Measurements from ENCODE around the gene CD79B. TPM values are rescaled to one million over a fixed set of nuclear protein-coding genes. Genes with fewer than 3 reads are reported as not detected.

The CD79B gene
- total and polyA plus RNA-seq, 9 of the 15 experiments (the other 6 are each of a cell fraction or from before 2014, with no cell fraction given), result 0.15 to 0.62 (median 0.44) TPM; not detected in 2

- no peak overlapping the region for H3K9ac ChIP-seq (ENCODE audit: insufficient read depth in 1 of 2, low read depth in 2 of 2, low read length in 2 of 2)
- intact Hi-C loops (cut with micrococcal nuclease) (loop anchor here (10.0 kb wide), 1 partner anchor 370 kb away; no protein-coding TSS in a partner anchor), in situ Hi-C loops (cut with MboI) (loop anchor here (5.0 to 10.0 kb wide), 3 partner anchors 110 to 370 kb away; partner anchors contain the start of genes ERN1 and ICAM2)
- 0 out of 2 replicates have a peak, but pooled peaks cover 3% of the 10 kb centered on the region for H4K20me1 ChIP-seq (replicated peaks; ENCODE audit: control insufficient read depth, insufficient read depth, low read length)
- H3K9me3 ChIP-seq (replicated peaks; ENCODE audit: control insufficient read depth, insufficient read depth, low read depth, low read length), result no peaks in the 10 kb centered on the region
- H3K27me3 ChIP-seq (ENCODE audit: control insufficient read depth in 2 of 2, insufficient read depth in 2 of 2, low read length in 2 of 2), result peaks cover 13 to 50% of the 10 kb centered on the region in 2 experiments
- no peaks in the 10 kb centered on the region; a peak in 1 of 5 replicates for H3K4me1 ChIP-seq (replicated peaks in 1 of 2; ENCODE audit: control insufficient read depth in 2 of 2, insufficient read depth in 2 of 2, low read length in 2 of 2)
- BruUV-seq (replicated peaks), result no TSS peak
- no peak for ATAC-seq
- H2AFZ ChIP-seq (ENCODE audit: low read depth, low read length), result no peak overlapping the region
- WGBS (ENCODE audit: insufficient coverage, low coverage, missing lambda C conversion rate), result 43% methylated on average over 7 of the region's 7 CpGs
- H3K4me2 ChIP-seq (ENCODE audit: insufficient read depth, low read length), result no peak overlapping the region
- no peak for FAIRE-seq
- no peaks in the 10 kb centered on the region for H3K36me3 ChIP-seq (ENCODE audit: control insufficient read depth, insufficient read depth, low read length)
- H3K4me3 ChIP-seq, result no peak overlapping the region
- H3K9me1 ChIP-seq (ENCODE audit: control insufficient read depth, insufficient read depth, low read length), result no peaks in the 10 kb centered on the region
- TF ChIP-seq MXI1 (IDR thresholded peaks at IDR 0.05; ENCODE audit: low read depth, low read length) (no peak), THRA (IDR thresholded peaks at IDR 0.05) (no peak), SIRT6 (IDR thresholded peaks at IDR 0.05; ENCODE audit: low read depth, low read length) (no peak), MEF2A (IDR thresholded peaks at IDR 0.05; ENCODE audit: control insufficient read depth, low read depth, low read length) (no peak), TAF9B (IDR thresholded peaks at IDR 0.05; ENCODE audit: partially characterized antibody) (no peak), SIN3B (IDR thresholded peaks at IDR 0.05; ENCODE audit: low read depth) (no peak), JUN (IDR thresholded peaks at IDR 0.05; ENCODE audit: borderline replicate concordance, low read depth, low read length) (no peak), JUN (CRISPR knock-in tag; IDR thresholded peaks at IDR 0.05; ENCODE audit: borderline replicate concordance) (no peak), ZNF696 (CRISPR knock-in tag; conservative IDR thresholded peaks at IDR 0.05) (no peak), ZNF124 (CRISPR knock-in tag; IDR thresholded peaks at IDR 0.05) (no peak), ZNF184 (CRISPR knock-in tag; IDR thresholded peaks at IDR 0.05) (no peak)
- POLR2A ChIA-PET, result no interaction called here
- no peak overlapping the region for H3K27ac ChIP-seq (ENCODE audit: extremely low read depth, low read depth, low read length)
- DNase-seq (ENCODE audit: extremely low read depth in 1 of 4, low spot score in 3 of 4), result no peak
- no peaks in the 10 kb centered on the region for H3K79me2 ChIP-seq (ENCODE audit: control insufficient read depth, insufficient read depth, low read length)
- CTCF ChIA-PET (ENCODE audit: low intra/inter-chr PET ratio), result no interaction called here
These were observed 17.7 kb downstream of the CD79B start for GRCh38 chr17:63914471-63914870.
